Measurements from ENCODE around the gene ANKMY1.

DNA sequence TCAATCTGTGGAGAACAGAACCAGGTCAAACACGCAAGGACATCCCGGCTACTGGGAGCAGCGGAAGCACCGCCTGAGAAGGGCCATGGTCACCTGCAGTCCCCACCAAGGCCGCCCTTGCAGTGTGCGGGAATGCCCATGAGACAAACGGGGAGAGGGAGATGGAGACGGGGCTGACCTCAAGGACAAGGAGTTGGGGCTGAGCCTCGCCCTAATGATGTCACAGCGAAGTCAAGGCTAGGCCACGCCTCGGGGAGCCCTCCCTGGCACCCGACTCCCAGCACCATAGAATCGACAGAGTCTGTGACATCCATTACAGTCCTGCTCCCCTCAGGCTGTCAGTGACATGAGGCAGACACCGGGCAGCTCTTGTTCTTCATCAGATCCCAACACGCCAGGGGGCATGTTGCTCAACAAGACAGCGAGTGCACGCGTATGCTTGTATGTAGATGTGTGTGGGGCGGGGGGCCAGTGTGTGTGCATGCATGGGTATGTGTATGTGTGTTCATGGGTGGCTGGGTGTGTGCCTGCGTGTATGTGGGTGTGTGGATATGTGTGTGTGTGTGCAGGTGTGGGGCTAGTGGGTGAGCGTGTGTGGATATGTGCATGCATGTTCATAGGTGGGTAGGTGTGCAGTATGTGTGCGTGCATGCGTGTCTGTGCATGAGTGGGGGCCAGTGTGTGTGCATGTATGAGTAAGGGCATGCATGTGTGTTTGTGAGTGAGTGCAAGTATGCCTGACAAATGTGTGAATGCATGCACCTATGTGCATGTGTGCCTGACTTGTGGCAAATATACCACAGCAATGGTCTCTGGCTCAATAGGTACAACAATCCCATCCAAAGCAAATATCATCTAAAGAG lies 57.0 kb downstream of the ANKMY1 start:
- TF ChIP-seq, protein P1, sequence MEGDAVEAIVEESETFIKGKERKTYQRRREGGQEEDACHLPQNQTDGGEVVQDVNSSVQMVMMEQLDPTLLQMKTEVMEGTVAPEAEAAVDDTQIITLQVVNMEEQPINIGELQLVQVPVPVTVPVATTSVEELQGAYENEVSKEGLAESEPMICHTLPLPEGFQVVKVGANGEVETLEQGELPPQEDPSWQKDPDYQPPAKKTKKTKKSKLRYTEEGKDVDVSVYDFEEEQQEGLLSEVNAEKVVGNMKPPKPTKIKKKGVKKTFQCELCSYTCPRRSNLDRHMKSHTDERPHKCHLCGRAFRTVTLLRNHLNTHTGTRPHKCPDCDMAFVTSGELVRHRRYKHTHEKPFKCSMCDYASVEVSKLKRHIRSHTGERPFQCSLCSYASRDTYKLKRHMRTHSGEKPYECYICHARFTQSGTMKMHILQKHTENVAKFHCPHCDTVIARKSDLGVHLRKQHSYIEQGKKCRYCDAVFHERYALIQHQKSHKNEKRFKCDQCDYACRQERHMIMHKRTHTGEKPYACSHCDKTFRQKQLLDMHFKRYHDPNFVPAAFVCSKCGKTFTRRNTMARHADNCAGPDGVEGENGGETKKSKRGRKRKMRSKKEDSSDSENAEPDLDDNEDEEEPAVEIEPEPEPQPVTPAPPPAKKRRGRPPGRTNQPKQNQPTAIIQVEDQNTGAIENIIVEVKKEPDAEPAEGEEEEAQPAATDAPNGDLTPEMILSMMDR (conservative IDR thresholded peaks at IDR 0.05 in 1 of 2, IDR thresholded peaks at IDR 0.05 in 1 of 2; ENCODE audit: extremely low read depth in 1 of 2, insufficient read depth in 1 of 2, low read depth in 1 of 2, low read length in 2 of 2) = no peak
- TF ChIP-seq EZH2 (IDR thresholded peaks at IDR 0.05; ENCODE audit: borderline replicate concordance, low read length) = no peak

Data from mammary epithelial cell (primary cell).